HepG2 (cell line): Measurements from ENCODE around the gene SLC26A4. TPM values are rescaled to one million over a fixed set of nuclear protein-coding genes. Genes with fewer than 3 reads are reported as not detected.

Experiments used
- ASH2L ChIP-seq: fragments of 300-600, 200-600 bp; sonication (generic); IDR thresholded peaks from 2 replicates; pipeline ENCODE4 v1.7.0; 2017; ENCODE audit warnings: low read depth, mild to moderate bottlenecking, moderate library complexity, mixed read lengths, low read length; ENCODE audit not compliant: insufficient read length
- ATAD3A ChIP-seq: sonication (generic); formaldehyde crosslinking; IDR thresholded peaks from 2 replicates; pipeline ENCODE4 v1.4.0; 2020; ENCODE audit warnings: missing genetic modification reagents
- CBFB ChIP-seq: sonication (generic); formaldehyde crosslinking; IDR thresholded peaks from 2 replicates; pipeline ENCODE4 v1.4.0; 2020; ENCODE audit warnings: missing genetic modification reagents
- ETV5 ChIP-seq: IDR thresholded peaks from 2 replicates; pipeline ENCODE4 v1.6.1; 2018; ENCODE audit warnings: missing biosample characterization, missing genetic modification reagents, inconsistent platforms, borderline replicate concordance
- FUBP1 ChIP-seq: sonication (generic); formaldehyde crosslinking; IDR thresholded peaks from 2 replicates; pipeline ENCODE4 v1.5.1; 2020; ENCODE audit warnings: missing genetic modification reagents, mild to moderate bottlenecking, borderline replicate concordance
- HMG20B ChIP-seq: conservative IDR thresholded peaks from 2 replicates; pipeline ENCODE4 v1.6.1; 2016; ENCODE audit warnings: missing genetic modification reagents, missing compliant biosample characterization
- IKZF5 ChIP-seq: IDR thresholded peaks from 2 replicates; pipeline ENCODE4 v1.6.1; 2018; ENCODE audit warnings: missing genetic modification reagents, mild to moderate bottlenecking, missing compliant biosample characterization
- ISL2 ChIP-seq: sonication (generic); formaldehyde crosslinking; IDR thresholded peaks from 2 replicates; pipeline ENCODE4 v1.5.0; 2020; ENCODE audit warnings: missing genetic modification reagents
- LCORL ChIP-seq, 2 experiments: fragments of 450-650 bp in 1 of 2; sonication (generic) in 1 of 2; formaldehyde crosslinking in 1 of 2; IDR thresholded peaks; 2 replicates each; pipeline versions ENCODE4 v1.5.0 to v1.6.1; 2017 to 2020; ENCODE audit warnings: antibody characterized with exemption in 1 of 2, missing genetic modification reagents in 1 of 2
- NONO ChIP-seq, 2 experiments: fragments of 450-650 bp in 1 of 2; sonication (generic) in 1 of 2; formaldehyde crosslinking in 1 of 2; IDR thresholded peaks in 1 of 2; conservative IDR thresholded peaks in 1 of 2; 2 replicates each; pipeline versions ENCODE4 v1.6.1 to v1.8.0; 2017 to 2022; ENCODE audit warnings: mild to moderate bottlenecking in 1 of 2, missing genetic modification reagents in 1 of 2, moderate library complexity in 1 of 2
- PHF8 ChIP-seq: sonication (generic); formaldehyde crosslinking; IDR thresholded peaks from 2 replicates; pipeline ENCODE4 v1.5.0; 2020; ENCODE audit warnings: missing genetic modification reagents
- RAD51 ChIP-seq: fragments of 450-650 bp; IDR thresholded peaks from 2 replicates; pipeline ENCODE4 v1.6.1; 2016; ENCODE audit warnings: borderline replicate concordance
- REPIN1 ChIP-seq: sonication (generic); formaldehyde crosslinking; IDR thresholded peaks from 2 replicates; pipeline ENCODE4 v1.8.0; 2022; ENCODE audit warnings: missing genetic modification reagents, low read depth, mild to moderate bottlenecking, borderline replicate concordance
- SATB2 ChIP-seq: sonication (generic); formaldehyde crosslinking; IDR thresholded peaks from 2 replicates; pipeline ENCODE4 v1.5.0; 2020; ENCODE audit warnings: missing genetic modification reagents
- SETDB1 ChIP-seq: sonication (generic); formaldehyde crosslinking; IDR thresholded peaks from 2 replicates; pipeline ENCODE4 v1.5.1; 2020; ENCODE audit warnings: missing genetic modification reagents, mild to moderate bottlenecking, borderline replicate concordance
- SIN3A ChIP-seq: IDR thresholded peaks from 2 replicates; pipeline ENCODE4 v1.6.1; 2011; ENCODE audit warnings: low read depth, mild to moderate bottlenecking, control low read depth, low read length, borderline replicate concordance
- SIN3B ChIP-seq: fragments of 150-350 bp; IDR thresholded peaks from 2 replicates; pipeline ENCODE4 v1.6.1; 2014; ENCODE audit warnings: low read length
- SOX13 ChIP-seq, 3 experiments: fragments of 450-650 bp in 1 of 3; sonication (generic) in 1 of 3; formaldehyde crosslinking in 1 of 3; IDR thresholded peaks in 2 of 3; conservative IDR thresholded peaks in 1 of 3; 2 replicates each; pipeline versions ENCODE4 v1.5.0 to v1.6.1; 2016 to 2020; ENCODE audit warnings: antibody characterized with exemption in 1 of 3, mild to moderate bottlenecking in 1 of 3, missing compliant biosample characterization in 1 of 3, missing genetic modification reagents in 1 of 3, moderate library complexity in 1 of 3
- TCF7 ChIP-seq: sonication (generic); IDR thresholded peaks from 2 replicates; pipeline ENCODE4 v1.6.1; 2016; ENCODE audit warnings: antibody characterized with exemption, low read depth
- TEAD2 ChIP-seq: sonication (generic); formaldehyde crosslinking; IDR thresholded peaks from 2 replicates; pipeline ENCODE4 v1.9.0; 2021; ENCODE audit warnings: missing genetic modification reagents
- ZEB1 ChIP-seq: IDR thresholded peaks from 2 replicates; pipeline ENCODE4 v1.6.1; 2012; ENCODE audit warnings: mild to moderate bottlenecking, low read depth, inconsistent platforms; ENCODE audit not compliant: insufficient replicate concordance
- ZNF512 ChIP-seq: sonication (generic); formaldehyde crosslinking; IDR thresholded peaks from 2 replicates; pipeline ENCODE4 v1.4.0; 2020; ENCODE audit warnings: mild to moderate bottlenecking, missing genetic modification reagents
- ZNF546 ChIP-seq: sonication (generic); formaldehyde crosslinking; conservative IDR thresholded peaks from 2 replicates; pipeline ENCODE4 v1.8.1; 2023; ENCODE audit warnings: mild to moderate bottlenecking, missing genetic modification reagents
- ZNF563 ChIP-seq: sonication (generic); formaldehyde crosslinking; IDR thresholded peaks from 2 replicates; pipeline ENCODE4 v1.8.0; 2022; ENCODE audit warnings: mild to moderate bottlenecking, moderate library complexity, missing genetic modification reagents
- ZNF782 ChIP-seq: sonication (generic); formaldehyde crosslinking; IDR thresholded peaks from 2 replicates; pipeline ENCODE4 v1.4.0; 2020; ENCODE audit warnings: missing genetic modification reagents, mild to moderate bottlenecking, borderline replicate concordance
- ZNF792 ChIP-seq: IDR thresholded peaks from 2 replicates; pipeline ENCODE4 v1.6.1; 2016
- ZSCAN30 ChIP-seq: sonication (generic); formaldehyde crosslinking; IDR thresholded peaks from 2 replicates; pipeline ENCODE4 v1.5.0; 2020; ENCODE audit warnings: mild to moderate bottlenecking, missing genetic modification reagents
- ZSCAN9 ChIP-seq: IDR thresholded peaks from 2 replicates; pipeline ENCODE4 v1.6.1; 2016; ENCODE audit warnings: borderline replicate concordance
- polyA plus RNA-seq, 8 experiments: library from polyadenylated mRNA; depleted of rRNA in 3 of 8; stranded (reverse) in 7 of 8; unstranded in 1 of 8; fragments of >200 nt; fragmentation: Illumina TruSeq in 4 of 8; extraction: Trizol in 4 of 8; gene quantifications; 2 replicates each; pipeline versions ENCODE4 v1.2.1 to v1.2.3, GENCODE V29; 2011 to 2016; ENCODE audit warnings: low read depth in 4 of 8, missing spikeins in 1 of 8, mixed read lengths in 1 of 8; ENCODE audit not compliant: insufficient read depth in 1 of 8
- total RNA-seq, 5 experiments: library from RNA; depleted of rRNA; stranded (reverse); fragments of >200 nt; fragmentation: Illumina TruSeq; extraction: Trizol; gene quantifications; 2 replicates each; pipeline ENCODE4 v1.2.3, GENCODE V29; 2016; ENCODE audit warnings: low read depth in 1 of 5

SLC26A4 gene
- total and polyA plus RNA-seq, 2 of the 13 experiments (the other 11 are each of a cell fraction or from before 2014, with no cell fraction given): 0.08 to 0.11 TPM

GRCh38 chr7:107744345-107744750 is 83.7 kb downstream of the SLC26A4 start (continued):
- no peak for TF ChIP-seq REPIN1
- TF ChIP-seq ZNF546 (CRISPR knock-in tag): 0 out of 2 replicates have a peak, but pooled peaks have one; percentile 12
- TF ChIP-seq ZNF512 (CRISPR knock-in tag): no peak
- TF ChIP-seq RAD51: no peak
- TF ChIP-seq ISL2 (CRISPR knock-in tag): no peak
- TF ChIP-seq SIN3A: no peak; the same call in 1 of the 2 replicates
- no peak for TF ChIP-seq TCF7
- no peak for TF ChIP-seq SIN3B
- TF ChIP-seq CBFB (CRISPR knock-in tag): no peak; the same call in 1 of the 2 replicates
- no peak for TF ChIP-seq ATAD3A (CRISPR knock-in tag)
- TF ChIP-seq HMG20B (CRISPR knock-in tag): 0 out of 2 replicates have a peak, but pooled peaks have one; percentile 33
- no peak for TF ChIP-seq ETV5
- TF ChIP-seq TEAD2 (CRISPR knock-in tag): 0 out of 2 replicates have a peak, but pooled peaks have one; percentile 65
- no peak for TF ChIP-seq ZSCAN9 (CRISPR knock-in tag)
- TF ChIP-seq LCORL (IDR thresholded peaks at IDR 0.05): no peak
- TF ChIP-seq LCORL (CRISPR knock-in tag; IDR thresholded peaks at IDR 0.05): no peak
- no peak for TF ChIP-seq ZEB1
- no peak for TF ChIP-seq SETDB1 (CRISPR knock-in tag)
- TF ChIP-seq ZSCAN30: no peak
- TF ChIP-seq SOX13 (IDR thresholded peaks at IDR 0.05): no peak
- no peak for TF ChIP-seq SOX13 (CRISPR knock-in tag; conservative IDR thresholded peaks at IDR 0.05 in 1 of 2, IDR thresholded peaks at IDR 0.05 in 1 of 2)
- TF ChIP-seq PHF8 (CRISPR knock-in tag): peak; percentile 13; the same call in 1 of the 2 replicates
- no peak for TF ChIP-seq FUBP1
- TF ChIP-seq ZNF792 (CRISPR knock-in tag): no peak
- TF ChIP-seq ZNF782 (CRISPR knock-in tag): no peak
- no peak for TF ChIP-seq NONO (IDR thresholded peaks at IDR 0.05)
- no peak for TF ChIP-seq NONO (CRISPR knock-in tag; conservative IDR thresholded peaks at IDR 0.05)
- no peak for TF ChIP-seq IKZF5 (CRISPR knock-in tag)
- peak; percentile 72 for TF ChIP-seq ASH2L
- TF ChIP-seq SATB2 (CRISPR knock-in tag): 0 out of 2 replicates have a peak, but pooled peaks have one; percentile 73
- TF ChIP-seq ZNF563 (CRISPR knock-in tag): no peak
